Hepatocyte (in vitro differentiated cells): ENCODE results near the gene PTBP3. TPM values are rescaled to one million over a fixed set of nuclear protein-coding genes. Genes with fewer than 3 reads are reported as not detected.

Source experiments
- DNase-seq: peaks from one replicate; pipeline ENCODE4 v3.0.0-alpha.2; 2016; ENCODE audit warnings: low spot score
- H2AFZ ChIP-seq: fragments of 200-600 bp; sonication (generic); 2 replicates; pipeline ENCODE4 v1.6.0; 2016; ENCODE audit warnings: antibody characterized with exemption, mild to moderate bottlenecking
- H3K27ac ChIP-seq: fragments of 200-600 bp; sonication (generic); 2 replicates; pipeline ENCODE4 v1.5.1; 2016; ENCODE audit warnings: mild to moderate bottlenecking
- H3K27me3 ChIP-seq: fragments of 200-600 bp; sonication (generic); 2 replicates; pipeline ENCODE4 v1.6.1; 2016
- H3K36me3 ChIP-seq: fragments of 200-600 bp; sonication (generic); replicated peaks from 2 replicates; pipeline ENCODE4 v1.5.1; 2016; ENCODE audit warnings: low read depth; ENCODE audit not compliant: insufficient read depth
- H3K4me1 ChIP-seq: fragments of 200-600 bp; sonication (generic); 2 replicates; pipeline ENCODE4 v1.5.1; 2016; ENCODE audit warnings: mild to moderate bottlenecking, moderate library complexity; ENCODE audit not compliant: insufficient read depth
- H3K4me2 ChIP-seq: fragments of 200-600 bp; sonication (generic); 2 replicates; pipeline ENCODE4 v1.6.0; 2016
- H3K4me3 ChIP-seq: fragments of 200-600 bp; sonication (generic); 2 replicates; pipeline ENCODE4 v1.5.1; 2016; ENCODE audit warnings: mild to moderate bottlenecking
- H3K79me2 ChIP-seq: fragments of 200-600 bp; sonication (generic); 2 replicates; pipeline ENCODE4 v1.6.0; 2017; ENCODE audit warnings: mild to moderate bottlenecking
- H3K9me2 ChIP-seq: fragments of 200-600 bp; sonication (generic); replicated peaks from 2 replicates; pipeline ENCODE4 v1.6.0; 2017; ENCODE audit warnings: mild to moderate bottlenecking; ENCODE audit not compliant: insufficient read depth
- H3K9me3 ChIP-seq: fragments of 200-600 bp; sonication (generic); 2 replicates; pipeline ENCODE4 v1.5.1; 2016; ENCODE audit warnings: low read depth, mild to moderate bottlenecking
- H4K20me1 ChIP-seq: fragments of 200-600 bp; sonication (generic); 2 replicates; pipeline ENCODE4 v1.6.0; 2016; ENCODE audit warnings: mild to moderate bottlenecking; ENCODE audit not compliant: insufficient read depth, poor library complexity, severe bottlenecking
- CTCF ChIP-seq: fragments of 200-600 bp; sonication (generic); IDR thresholded peaks from 2 replicates; pipeline ENCODE4 v1.5.1; 2016; ENCODE audit warnings: antibody characterized with exemption, mild to moderate bottlenecking; ENCODE audit not compliant: poor library complexity
- EZH2 ChIP-seq: fragments of 200-600 bp; sonication (generic); IDR thresholded peaks from 2 replicates; pipeline ENCODE4 v1.6.1; 2016; ENCODE audit warnings: antibody characterized with exemption, mild to moderate bottlenecking, borderline replicate concordance
- EZH2phosphoT487 ChIP-seq: fragments of 200-600 bp; sonication (generic); IDR thresholded peaks from one replicate; pipeline ENCODE4 v1.6.1; 2018; ENCODE audit warnings: antibody characterized with exemption, mild to moderate bottlenecking, low read depth, moderate library complexity; ENCODE audit not compliant: unreplicated experiment, severe bottlenecking
- WGBS: methylation state at CpG from one replicate; pipeline ENCODE4 v1.1.6; 2016; ENCODE audit warnings: low lambda C conversion rate; ENCODE audit errors: missing lambda C conversion rate; 5-methylcytosine and 5-hydroxymethylcytosine counted together
- polyA plus RNA-seq: library from polyadenylated mRNA; unstranded; fragments of >200 nt; fragmentation: Nextera tagmentation; extraction: Ambion mirVana; gene quantifications from 2 replicates; pipeline ENCODE4 v1.2.1, GENCODE V29; 2016
- total RNA-seq: library from RNA; depleted of rRNA; stranded (reverse); fragments of >200 nt; gene quantifications from 2 replicates; pipeline ENCODE4 v1.2.3, GENCODE V29; 2014

The PTBP3 gene
- total and polyA plus RNA-seq, 2 experiments from 2014 or later, result 13.7 to 57.7 TPM

- H3K27ac ChIP-seq, result no peak overlapping the region
- no peaks in the 10 kb centered on the region for H4K20me1 ChIP-seq
- no peak overlapping the region for H3K4me2 ChIP-seq
- no peak overlapping the region for H2AFZ ChIP-seq
- no peaks in the 10 kb centered on the region for H3K36me3 ChIP-seq
- H3K27me3 ChIP-seq, result no peaks in the 10 kb centered on the region
- H3K79me2 ChIP-seq, result no peaks in the 10 kb centered on the region
- no peaks in the 10 kb centered on the region for H3K9me3 ChIP-seq
- WGBS, result 92% methylated on average over 3 of the region's 3 CpGs
- TF ChIP-seq CTCF, result no peak
- TF ChIP-seq EZH2, result no peak
- TF ChIP-seq EZH2phosphoT487, result no peak
- no peak for DNase-seq
- no peaks in the 10 kb centered on the region for H3K9me2 ChIP-seq
- H3K4me1 ChIP-seq, result no peaks in the 10 kb centered on the region
- no peak overlapping the region for H3K4me3 ChIP-seq
Measured at GRCh38 chr9:112218908-112219307, 114.5 kb downstream of the PTBP3 start.

GRCh38 chr9:112212926-112213325 is 120.5 kb downstream of the PTBP3 start:
- no peaks in the 10 kb centered on the region for H3K9me2 ChIP-seq
- no peak for DNase-seq
- 94% methylated on average over 2 of the region's 2 CpGs for WGBS
- H3K36me3 ChIP-seq, result no peaks in the 10 kb centered on the region
- H3K9me3 ChIP-seq, result peaks cover 6% of the 10 kb centered on the region
- no peaks in the 10 kb centered on the region for H3K4me1 ChIP-seq
- H4K20me1 ChIP-seq, result no peaks in the 10 kb centered on the region
- no peaks in the 10 kb centered on the region for H3K79me2 ChIP-seq
- no peak for TF ChIP-seq EZH2
- no peak for TF ChIP-seq CTCF
- no peak for TF ChIP-seq EZH2phosphoT487
- no peak overlapping the region for H3K27ac ChIP-seq
- no peak overlapping the region for H2AFZ ChIP-seq
- H3K4me3 ChIP-seq, result no peak overlapping the region
- H3K4me2 ChIP-seq, result no peak overlapping the region
- no peaks in the 10 kb centered on the region for H3K27me3 ChIP-seq

GRCh38 chr9:112207451-112207850 is 126.0 kb downstream of the PTBP3 start:
- Histone ChIP-seq H3K4me2 (no peak overlapping the region), H3K4me1 (no peaks in the 10 kb centered on the region), H3K27ac (no peak overlapping the region), H3K4me3 (no peak overlapping the region), H3K36me3 (no peaks in the 10 kb centered on the region), H3K79me2 (no peaks in the 10 kb centered on the region), H2AFZ (no peak overlapping the region), H4K20me1 (no peaks in the 10 kb centered on the region), H3K9me3 (peaks cover 13% of the 10 kb centered on the region), H3K9me2 (no peaks in the 10 kb centered on the region), H3K27me3 (no peaks in the 10 kb centered on the region)
- TF ChIP-seq EZH2, result no peak
- TF ChIP-seq EZH2phosphoT487, result no peak
- TF ChIP-seq CTCF, result no peak
- 100% methylated on average over 1 of the region's 1 CpG for WGBS
- no peak for DNase-seq

- H3K27ac ChIP-seq, result no peak overlapping the region
- 76% methylated on average over 2 of the region's 2 CpGs for WGBS
- DNase-seq, result no peak
- no peaks in the 10 kb centered on the region for H3K27me3 ChIP-seq
- TF ChIP-seq CTCF (no peak), EZH2phosphoT487 (no peak), EZH2 (no peak)
- no peaks in the 10 kb centered on the region for H3K79me2 ChIP-seq
- peaks cover 10% of the 10 kb centered on the region for H3K9me3 ChIP-seq
- H3K4me1 ChIP-seq, result no peaks in the 10 kb centered on the region
- H3K36me3 ChIP-seq, result no peaks in the 10 kb centered on the region
- no peaks in the 10 kb centered on the region for H4K20me1 ChIP-seq
- H3K4me2 ChIP-seq, result no peak overlapping the region
- H2AFZ ChIP-seq, result no peak overlapping the region
- H3K4me3 ChIP-seq, result no peak overlapping the region
- no peaks in the 10 kb centered on the region for H3K9me2 ChIP-seq
Measured at GRCh38 chr9:112203536-112203935, 129.9 kb downstream of the PTBP3 start.
